Muscle of back (tissue), 11 donors: Measurements from ENCODE around the gene LRFN5. TPM values are rescaled to one million over a fixed set of nuclear protein-coding genes. Genes with fewer than 3 reads are reported as not detected.
A peak's percentile ranks its signal among the peaks of the same experiment; 100 is the strongest.
"Not testable (repeated sequence)": the region's sequence is repeated elsewhere in the genome, so short reads cannot be mapped to it uniquely, and the experiment has no call there.

Source experiments
- DNase-seq, 3 donors: peaks; one replicate each; pipeline versions ENCODE4 v3.0.0 to v3.0.0-alpha.2; 2013
- polyA plus RNA-seq, 10 donors: library from polyadenylated mRNA; unstranded; fragments of 120-200 nt; gene quantifications; one replicate each; pipeline ENCODE4 v1.2.1, GENCODE V29; 2013; ENCODE audit not compliant: insufficient read length in 10 of 10

Gene LRFN5
- polyA plus RNA-seq, 10 donors: 5.4 to 10.6 (median 7.5) TPM

DNA sequence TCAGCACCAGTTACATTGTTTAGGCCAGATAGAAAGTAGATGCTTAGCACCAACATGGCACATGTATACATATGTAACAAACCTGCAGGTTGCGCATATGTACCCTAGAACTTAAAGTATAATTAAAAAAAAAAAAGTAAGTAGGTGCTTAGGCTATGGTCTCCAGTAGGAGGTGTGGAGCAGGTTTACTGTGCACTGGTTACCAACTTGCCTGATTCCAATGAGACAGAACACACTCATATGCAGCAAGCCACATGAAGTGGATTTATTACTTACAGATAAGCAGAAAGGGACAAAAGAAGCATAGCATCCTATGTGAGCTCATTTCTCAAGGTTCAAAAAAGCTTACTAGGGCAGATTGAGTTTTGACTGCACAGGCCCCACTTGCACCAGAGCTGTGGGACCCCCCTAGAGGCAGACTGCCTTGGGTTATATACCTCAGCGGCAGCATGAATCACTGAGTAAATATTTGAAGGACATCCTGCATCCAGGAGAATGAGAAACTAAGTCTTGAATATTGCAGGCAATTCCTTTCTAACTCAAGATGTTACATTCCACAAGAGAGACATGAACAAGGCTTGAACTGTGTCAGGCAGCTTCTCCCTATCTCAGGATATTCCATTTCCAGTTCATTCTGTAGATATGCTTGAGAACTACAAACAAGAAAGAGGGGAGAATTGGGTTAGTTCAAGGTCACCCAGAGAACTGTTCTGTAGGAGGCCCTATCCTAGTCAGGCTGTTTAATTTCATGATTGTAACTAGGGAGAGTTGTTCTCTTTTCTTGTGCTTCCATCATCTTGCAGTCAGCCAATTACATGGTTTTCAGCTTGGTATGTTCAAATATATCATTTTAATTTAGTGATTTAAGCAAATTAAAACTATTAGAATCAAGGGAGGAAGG lies 30.1 kb downstream of the LRFN5 start:
- DNase-seq: no peak

DNA sequence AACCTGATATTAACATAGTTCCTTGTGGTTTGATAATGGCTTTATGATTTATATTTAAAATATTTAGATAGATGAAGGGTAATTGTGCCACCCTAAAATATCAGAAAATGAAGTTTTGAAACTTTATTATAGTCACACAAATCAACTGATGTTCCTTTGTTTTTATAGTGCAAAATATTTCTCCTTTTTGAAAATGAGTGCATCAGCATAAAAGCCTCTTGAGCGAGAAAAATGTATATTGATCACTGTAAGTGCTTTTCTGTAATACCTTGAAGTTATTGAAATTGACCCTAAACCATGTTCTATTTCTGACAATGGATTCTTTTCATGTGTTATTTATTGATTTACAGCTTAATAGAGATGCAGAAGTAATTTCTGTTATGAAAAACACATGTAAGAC lies 35.0 kb downstream of the LRFN5 start:
- no peak for DNase-seq

- peak in 1 of 3 donors; percentile 18 for DNase-seq
Observed at GRCh38 chr14:41642367-41642766, 35.7 kb downstream of the LRFN5 start.

GRCh38 chr14:41642789-41643188 lies 36.1 kb downstream of the LRFN5 start:
- no peak for DNase-seq

- no peak for DNase-seq
Observed at GRCh38 chr14:41644606-41645005, 37.9 kb downstream of the LRFN5 start.

DNA sequence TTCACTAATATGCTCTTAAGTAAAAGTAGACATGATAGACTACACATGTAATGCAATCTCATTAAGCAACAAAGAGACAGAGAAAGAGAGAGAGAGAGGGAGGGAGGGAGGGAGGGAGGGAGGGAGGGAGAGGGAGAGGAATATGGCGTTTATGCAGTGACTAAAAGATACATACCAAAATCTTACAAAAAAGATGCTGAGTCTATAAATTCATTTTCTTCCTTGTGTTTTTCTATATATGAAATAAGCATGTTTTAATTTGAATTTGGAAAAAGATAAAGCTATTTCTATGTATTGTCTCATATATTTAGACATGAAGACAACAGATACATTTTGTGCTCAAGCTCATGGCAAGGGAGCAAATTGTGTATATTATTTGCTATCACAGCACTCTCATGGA lies 44.1 kb downstream of the LRFN5 start:
- no peak for DNase-seq

DNA sequence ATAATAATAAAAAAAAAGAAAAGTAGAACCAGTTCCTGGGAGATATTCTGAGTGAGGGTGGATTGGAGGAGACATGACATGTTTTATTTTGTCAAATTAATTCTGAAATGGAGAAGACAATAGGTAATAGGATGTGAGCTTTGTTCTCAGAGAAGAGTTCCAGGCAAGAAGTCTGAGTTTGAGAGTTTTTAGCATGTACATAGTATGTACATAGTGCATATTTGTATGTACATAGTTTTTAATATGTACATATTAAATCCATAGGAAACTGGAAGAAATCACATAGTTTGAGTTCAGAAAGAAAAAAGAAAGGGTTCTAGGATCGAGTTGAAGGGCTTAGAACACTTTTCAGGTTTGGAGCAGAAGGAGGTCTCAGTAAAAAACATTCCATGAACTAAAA lies 47.5 kb downstream of the LRFN5 start:
- DNase-seq: no peak

GRCh38 chr14:41662780-41663472 lies 56.2 kb downstream of the LRFN5 start:
- DNase-seq: no peak

GRCh38 chr14:41663473-41663850 lies 56.8 kb downstream of the LRFN5 start:
- DNase-seq: peak; percentile 16 to 46 (median 22)

GRCh38 chr14:41666301-41666700 lies 59.6 kb downstream of the LRFN5 start:
- DNase-seq: peak in 1 of 3 donors; percentile 7

DNA sequence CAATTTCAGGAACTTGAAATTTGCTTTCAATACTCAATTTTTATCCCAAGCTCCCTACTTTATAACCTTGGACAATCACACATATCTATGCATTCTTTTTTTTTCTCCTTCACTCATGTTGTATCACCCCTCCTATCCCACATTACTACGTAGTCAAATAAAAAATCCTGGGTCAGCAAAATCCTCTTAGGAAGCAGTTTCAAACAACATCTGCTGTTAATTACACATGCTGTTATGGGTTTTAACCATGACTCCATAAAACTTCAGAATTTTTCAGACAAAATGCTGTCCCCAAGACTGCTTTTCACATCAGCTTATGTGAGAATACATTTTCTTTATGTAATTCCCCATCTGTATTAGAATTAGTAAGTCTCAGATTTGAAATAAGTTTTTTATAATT lies 61.7 kb downstream of the LRFN5 start:
- peak; percentile 37 to 66 (median 41) for DNase-seq

- DNase-seq: not testable (repeated sequence)
Observed at GRCh38 chr14:41673601-41674000, 66.9 kb downstream of the LRFN5 start.

DNA sequence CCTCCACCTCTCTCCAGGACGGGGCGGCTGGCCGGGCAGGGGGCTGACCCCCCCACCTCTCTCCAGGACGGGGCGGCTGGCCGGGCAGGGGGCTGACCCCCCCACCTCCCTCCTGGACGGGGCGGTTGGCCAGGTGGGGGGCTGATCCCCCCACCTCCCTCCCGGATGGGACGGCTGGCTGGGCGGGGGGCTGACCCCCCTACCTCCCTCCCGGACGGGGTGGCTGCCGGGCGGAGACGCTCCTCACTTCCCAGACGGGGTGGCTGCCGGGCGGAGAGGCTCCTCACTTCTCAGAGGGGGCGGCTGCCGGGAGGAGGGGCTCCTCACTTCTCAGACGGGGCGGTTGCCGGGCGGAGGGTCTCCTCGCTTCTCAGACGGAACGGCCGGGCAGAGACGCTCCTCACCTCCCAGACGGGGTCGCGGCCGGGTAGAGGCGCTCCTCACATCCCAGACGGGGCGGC lies 67.9 kb downstream of the LRFN5 start:
- DNase-seq: not testable (repeated sequence)

- no peak for DNase-seq
Observed at GRCh38 chr14:41699486-41699885, 92.8 kb downstream of the LRFN5 start.

DNA sequence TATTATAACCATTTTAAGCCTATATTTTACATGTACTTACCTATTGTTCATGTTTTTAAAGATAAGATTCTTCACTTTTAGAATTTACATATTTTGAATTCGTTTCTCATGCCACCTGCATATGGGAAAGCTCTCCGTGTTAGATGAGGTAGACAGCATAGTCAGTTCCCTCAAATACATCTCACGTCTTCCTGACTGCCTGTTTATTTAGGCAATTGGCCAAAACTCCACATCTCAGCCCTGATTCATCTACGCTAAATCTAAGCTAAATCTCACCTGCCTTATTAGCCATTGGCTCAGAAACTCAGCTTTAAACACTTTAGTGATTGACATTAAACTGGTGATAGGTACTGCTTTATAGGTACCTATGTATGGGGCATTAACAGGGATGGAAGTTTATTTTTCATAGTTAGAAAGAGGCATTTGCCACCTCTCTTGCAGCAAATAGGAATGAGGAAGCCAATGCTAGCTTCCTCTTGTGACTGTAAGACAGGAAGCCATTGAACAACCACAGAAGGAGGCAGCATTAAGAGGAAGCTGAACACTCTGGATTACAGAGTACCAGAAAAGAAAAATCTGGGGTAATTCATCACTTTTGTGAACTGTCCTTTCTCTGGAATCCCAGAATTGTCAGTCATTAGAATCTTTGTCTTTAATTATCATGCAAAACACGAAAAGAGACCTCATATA lies 111.9 kb downstream of the LRFN5 start:
- peak in 1 of 3 donors; percentile 13 for DNase-seq

DNA sequence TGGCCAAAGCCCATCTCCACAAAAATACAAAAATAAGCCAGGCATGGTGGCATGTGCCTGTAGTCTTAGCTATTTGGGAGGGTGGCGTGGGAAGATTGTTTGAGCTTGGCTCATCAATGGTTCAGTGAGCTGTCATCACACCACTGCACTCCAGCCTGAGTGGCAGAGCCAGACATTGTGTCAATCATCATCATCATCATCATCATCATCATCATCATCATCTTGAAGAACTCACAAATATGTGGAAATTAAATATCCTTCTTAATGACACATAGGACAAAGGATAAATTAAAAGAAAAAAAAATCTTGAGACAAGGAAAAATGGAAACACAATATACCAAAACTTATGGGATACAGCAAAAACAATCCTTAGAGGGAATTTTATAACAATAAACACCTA lies 132.5 kb downstream of the LRFN5 start:
- no peak for DNase-seq

DNA sequence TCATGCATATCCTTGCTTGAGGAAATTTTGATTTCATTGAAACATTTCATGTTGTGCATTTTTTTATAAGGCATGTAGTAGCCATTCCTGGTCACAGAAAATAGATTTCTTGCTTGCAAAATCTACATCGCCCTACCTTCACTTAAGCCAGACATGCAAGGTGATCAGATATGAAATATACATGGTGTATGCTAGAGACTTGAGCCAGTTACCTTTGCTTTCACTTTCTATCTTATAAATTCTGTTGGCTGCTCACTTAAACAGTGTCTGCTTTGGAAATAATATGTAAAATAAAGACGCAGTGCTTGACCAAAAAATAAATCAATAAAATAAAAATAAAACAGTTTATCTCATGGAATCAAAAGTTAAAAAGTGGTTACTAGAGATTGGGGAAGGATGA lies 136.5 kb downstream of the LRFN5 start:
- DNase-seq: no peak

DNA sequence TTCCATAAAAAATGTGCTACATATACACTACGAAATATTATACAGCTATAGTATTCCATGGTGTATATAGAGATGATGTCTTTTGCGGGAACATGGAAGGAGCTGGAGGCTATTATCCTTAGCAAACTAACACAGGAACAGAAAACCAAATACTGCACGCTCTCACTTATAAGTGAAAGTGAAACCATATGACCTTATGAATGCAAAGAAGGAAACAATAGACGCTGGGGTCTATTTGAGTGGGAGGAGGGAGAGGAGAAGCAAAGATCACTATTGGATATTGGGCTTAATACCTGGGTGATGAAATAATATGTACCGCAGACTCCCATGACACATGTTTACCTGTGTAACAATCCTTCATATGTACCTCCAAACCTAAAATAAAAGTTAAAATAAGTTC lies 142.8 kb downstream of the LRFN5 start:
- peak in 2 of 3 donors; percentile 36 to 62 for DNase-seq

DNA sequence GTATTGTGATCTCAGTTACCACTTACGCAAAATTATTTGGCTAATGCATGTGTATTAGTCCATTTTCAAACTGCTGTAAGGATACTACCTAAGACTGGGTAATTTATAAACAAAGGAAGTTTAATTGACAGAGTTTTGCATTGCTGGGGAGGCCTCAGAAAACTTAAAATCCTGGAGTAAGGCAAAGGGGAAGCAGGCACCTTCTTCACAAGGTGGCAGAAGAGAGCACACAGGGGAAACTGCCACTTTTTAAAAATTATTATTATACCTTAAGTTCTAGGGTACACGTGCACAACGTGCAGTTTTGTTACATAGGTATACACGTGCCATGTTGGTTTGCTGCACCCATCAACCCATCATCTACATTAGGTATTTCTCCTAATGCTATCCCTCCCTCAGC lies 143.9 kb downstream of the LRFN5 start:
- DNase-seq: not testable (repeated sequence)

DNA sequence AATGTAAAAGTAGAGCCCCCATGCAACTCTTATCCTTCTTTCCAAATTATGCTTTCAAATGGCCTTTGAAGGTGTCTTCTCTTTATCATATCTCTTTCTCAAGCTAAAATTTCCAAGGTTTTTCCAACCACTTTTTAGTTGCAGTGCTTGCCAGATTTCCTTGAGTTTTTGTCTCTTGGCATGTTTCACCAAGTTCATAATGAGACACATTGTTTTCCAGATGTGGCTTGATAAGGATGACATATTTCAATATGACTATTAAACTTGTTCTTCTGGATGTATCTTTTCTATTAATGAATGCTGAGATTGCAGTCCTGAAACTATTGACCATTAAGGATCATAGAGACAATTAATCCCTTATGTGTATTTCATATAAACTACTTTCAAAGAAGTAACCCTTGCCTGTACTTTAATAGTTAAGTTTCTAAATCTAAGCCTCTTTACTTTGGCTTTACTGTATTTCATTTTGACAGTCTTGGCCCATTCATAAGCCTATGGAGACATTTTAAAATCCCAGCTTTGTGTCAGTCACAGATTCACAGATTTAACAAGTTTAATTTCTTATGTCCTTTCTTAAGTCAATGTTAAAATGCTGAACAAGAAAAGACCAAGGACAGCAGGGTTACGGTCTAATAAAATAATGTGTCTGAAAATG lies 151.5 kb downstream of the LRFN5 start:
- peak in 2 of 3 donors; percentile 23 to 73 for DNase-seq

- no peak for DNase-seq
Observed at GRCh38 chr14:41761204-41761603, 154.5 kb downstream of the LRFN5 start.

DNA sequence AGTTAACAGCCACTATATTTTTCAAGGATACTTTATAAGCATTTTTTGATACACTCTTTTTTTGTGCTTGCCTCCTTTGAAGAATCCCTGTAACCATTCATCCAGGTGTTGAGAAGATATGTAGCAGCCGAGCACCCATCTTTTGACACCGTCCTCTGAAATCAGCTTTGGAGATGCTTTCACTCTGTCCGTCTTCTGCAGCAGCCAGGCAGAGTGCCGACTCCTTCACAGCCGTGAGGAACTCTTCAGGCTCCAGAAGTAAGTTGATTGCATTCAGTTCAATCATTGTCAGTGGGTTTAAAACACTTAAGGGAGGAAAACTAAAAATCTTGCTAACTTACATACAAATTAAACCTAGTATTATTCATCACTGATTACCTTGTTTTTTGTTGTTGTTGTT lies 160.1 kb downstream of the LRFN5 start:
- no peak for DNase-seq
